ENCODE results near the gene RFWD3.

- TF ChIP-seq CTCF (IDR thresholded peaks at IDR 0.05; ENCODE audit: low read length) (no peak), EZH2 (IDR thresholded peaks at IDR 0.05; ENCODE audit: borderline replicate concordance, low read length) (no peak)
Observed at GRCh38 chr16:74667255-74667700, 601 bp upstream of the RFWD3 start.
